ENCODE measurements around the gene ALDH4A1.
A peak's percentile ranks its signal among the peaks of the same experiment; 100 is the strongest.

ALDH4A1 gene

GRCh38 chr1:18902523-18903290, at the start of gene ALDH4A1:
Gene ALDH4A1, minus strand, starts transcription at chr1:18902555. Its CDS starts 32 bp downstream, at chr1:18902523.
- in situ Hi-C loops (cut with HindIII; ENCODE audit: low pct_unique_long_range_greater_than_20kb, low sequenced_read_pairs), result no loop called here
- 0 out of 2 replicates have a peak, but pooled peaks have one; percentile 31 for TF ChIP-seq JUND (IDR thresholded peaks at IDR 0.05; ENCODE audit: low read depth)
- peak; percentile 98 to 99 for DNase-seq (ENCODE audit: low read depth in 1 of 2, low spot score in 1 of 2)

- no peak for DNase-seq (ENCODE audit: low read depth in 1 of 2, low spot score in 1 of 2)
- in situ Hi-C loops (cut with HindIII; ENCODE audit: low pct_unique_long_range_greater_than_20kb, low sequenced_read_pairs), result no loop called here
- no peak for TF ChIP-seq JUND (IDR thresholded peaks at IDR 0.05; ENCODE audit: low read depth)
Measured at GRCh38 chr1:18951818-18952391, 49.5 kb upstream of the ALDH4A1 start.

GRCh38 chr1:18951416-18951815, 49.1 kb upstream of the ALDH4A1 start:
- TF ChIP-seq JUND (IDR thresholded peaks at IDR 0.05; ENCODE audit: low read depth), result no peak
- no peak for DNase-seq (ENCODE audit: low read depth in 1 of 2, low spot score in 1 of 2)
- in situ Hi-C loops (cut with HindIII; ENCODE audit: low pct_unique_long_range_greater_than_20kb, low sequenced_read_pairs), result no loop called here

- DNase-seq (ENCODE audit: low read depth in 1 of 2, low spot score in 1 of 2), result no peak
- no peak for TF ChIP-seq JUND (IDR thresholded peaks at IDR 0.05; ENCODE audit: low read depth)
- in situ Hi-C loops (cut with HindIII; ENCODE audit: low pct_unique_long_range_greater_than_20kb, low sequenced_read_pairs), result no loop called here
Measured at GRCh38 chr1:18950401-18951026, 48.2 kb upstream of the ALDH4A1 start.

- in situ Hi-C loops (cut with HindIII; ENCODE audit: low pct_unique_long_range_greater_than_20kb, low sequenced_read_pairs), result no loop called here
- no peak for DNase-seq (ENCODE audit: low read depth in 1 of 2, low spot score in 1 of 2)
- no peak for TF ChIP-seq JUND (IDR thresholded peaks at IDR 0.05; ENCODE audit: low read depth)
Measured at GRCh38 chr1:18949686-18950400, 47.5 kb upstream of the ALDH4A1 start.

- no peak for DNase-seq (ENCODE audit: low read depth in 1 of 2, low spot score in 1 of 2)
- in situ Hi-C loops (cut with HindIII; ENCODE audit: low pct_unique_long_range_greater_than_20kb, low sequenced_read_pairs), result no loop called here
- TF ChIP-seq JUND (IDR thresholded peaks at IDR 0.05; ENCODE audit: low read depth), result no peak
Measured at GRCh38 chr1:18948913-18949685, 46.7 kb upstream of the ALDH4A1 start.

- in situ Hi-C loops (cut with HindIII; ENCODE audit: low pct_unique_long_range_greater_than_20kb, low sequenced_read_pairs), result no loop called here
- no peak for DNase-seq (ENCODE audit: low read depth in 1 of 2, low spot score in 1 of 2)
- TF ChIP-seq JUND (IDR thresholded peaks at IDR 0.05; ENCODE audit: low read depth), result no peak
Measured at GRCh38 chr1:18948048-18948912, 45.9 kb upstream of the ALDH4A1 start.

- no peak for DNase-seq (ENCODE audit: low read depth in 1 of 2, low spot score in 1 of 2)
- in situ Hi-C loops (cut with HindIII; ENCODE audit: low pct_unique_long_range_greater_than_20kb, low sequenced_read_pairs), result no loop called here
- TF ChIP-seq JUND (IDR thresholded peaks at IDR 0.05; ENCODE audit: low read depth), result no peak
Measured at GRCh38 chr1:18947570-18947969, 45.2 kb upstream of the ALDH4A1 start.

- no peak for DNase-seq (ENCODE audit: low read depth in 1 of 2, low spot score in 1 of 2)
- in situ Hi-C loops (cut with HindIII; ENCODE audit: low pct_unique_long_range_greater_than_20kb, low sequenced_read_pairs), result no loop called here
- TF ChIP-seq JUND (IDR thresholded peaks at IDR 0.05; ENCODE audit: low read depth), result no peak
Measured at GRCh38 chr1:18946550-18947381, 44.4 kb upstream of the ALDH4A1 start.

- no peak for DNase-seq (ENCODE audit: low read depth in 1 of 2, low spot score in 1 of 2)
- in situ Hi-C loops (cut with HindIII; ENCODE audit: low pct_unique_long_range_greater_than_20kb, low sequenced_read_pairs), result no loop called here
- TF ChIP-seq JUND (IDR thresholded peaks at IDR 0.05; ENCODE audit: low read depth), result no peak
Measured at GRCh38 chr1:18945401-18945849, 43.1 kb upstream of the ALDH4A1 start.
